Measurements from ENCODE around the gene LGI2.

DNA sequence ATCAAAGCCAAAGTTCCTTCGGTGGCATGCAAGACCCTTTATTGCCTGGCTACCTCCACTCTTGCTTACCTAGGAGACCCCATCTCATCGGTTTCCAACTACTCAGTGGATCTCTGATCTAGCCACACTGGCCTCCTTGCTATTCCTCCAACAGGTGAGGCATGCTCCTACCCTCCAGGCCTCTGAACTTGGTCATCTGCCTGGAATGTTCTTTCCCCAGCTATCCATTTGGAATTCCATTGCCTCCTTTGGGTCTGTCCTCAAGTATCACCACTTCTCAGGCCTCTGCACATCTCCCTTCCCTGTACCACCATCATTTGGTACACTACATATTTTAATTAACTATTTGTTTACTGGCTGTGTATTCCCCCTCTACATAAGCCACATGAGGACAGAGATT is 11.2 kb downstream of the LGI2 start:
- TF ChIP-seq, protein P1, sequence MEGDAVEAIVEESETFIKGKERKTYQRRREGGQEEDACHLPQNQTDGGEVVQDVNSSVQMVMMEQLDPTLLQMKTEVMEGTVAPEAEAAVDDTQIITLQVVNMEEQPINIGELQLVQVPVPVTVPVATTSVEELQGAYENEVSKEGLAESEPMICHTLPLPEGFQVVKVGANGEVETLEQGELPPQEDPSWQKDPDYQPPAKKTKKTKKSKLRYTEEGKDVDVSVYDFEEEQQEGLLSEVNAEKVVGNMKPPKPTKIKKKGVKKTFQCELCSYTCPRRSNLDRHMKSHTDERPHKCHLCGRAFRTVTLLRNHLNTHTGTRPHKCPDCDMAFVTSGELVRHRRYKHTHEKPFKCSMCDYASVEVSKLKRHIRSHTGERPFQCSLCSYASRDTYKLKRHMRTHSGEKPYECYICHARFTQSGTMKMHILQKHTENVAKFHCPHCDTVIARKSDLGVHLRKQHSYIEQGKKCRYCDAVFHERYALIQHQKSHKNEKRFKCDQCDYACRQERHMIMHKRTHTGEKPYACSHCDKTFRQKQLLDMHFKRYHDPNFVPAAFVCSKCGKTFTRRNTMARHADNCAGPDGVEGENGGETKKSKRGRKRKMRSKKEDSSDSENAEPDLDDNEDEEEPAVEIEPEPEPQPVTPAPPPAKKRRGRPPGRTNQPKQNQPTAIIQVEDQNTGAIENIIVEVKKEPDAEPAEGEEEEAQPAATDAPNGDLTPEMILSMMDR (IDR thresholded peaks at IDR 0.05) = no peak
- TF ChIP-seq POLR2A (IDR thresholded peaks at IDR 0.05) (no peak), POLR2AphosphoS5 (IDR thresholded peaks at IDR 0.05; ENCODE audit: insufficient read depth in 1 of 2, low read depth in 1 of 2) (no peak)

Measured in vagina (tissue), 2 donors.